SKM-1 (cell line): ENCODE results near the gene LDOC1.
A peak's percentile ranks its signal among the peaks of the same experiment; 100 is the strongest.
"Not testable (repeated sequence)": the region's sequence is repeated elsewhere in the genome, so short reads cannot be mapped to it uniquely, and the experiment has no call there.

Experiments used
- DNase-seq: peaks from one replicate; lab custom pipeline; 2025; ENCODE audit not compliant: unreplicated experiment; lab: John Stamatoyannopoulos, UW

The LDOC1 gene

GRCh38 chrX:141176586-141177451, at the start of gene LDOC1:
Gene LDOC1, minus strand, starts transcription at chrX:141177129. Its CDS starts 108 bp downstream, at chrX:141177021.
- DNase-seq = no peak

DNA sequence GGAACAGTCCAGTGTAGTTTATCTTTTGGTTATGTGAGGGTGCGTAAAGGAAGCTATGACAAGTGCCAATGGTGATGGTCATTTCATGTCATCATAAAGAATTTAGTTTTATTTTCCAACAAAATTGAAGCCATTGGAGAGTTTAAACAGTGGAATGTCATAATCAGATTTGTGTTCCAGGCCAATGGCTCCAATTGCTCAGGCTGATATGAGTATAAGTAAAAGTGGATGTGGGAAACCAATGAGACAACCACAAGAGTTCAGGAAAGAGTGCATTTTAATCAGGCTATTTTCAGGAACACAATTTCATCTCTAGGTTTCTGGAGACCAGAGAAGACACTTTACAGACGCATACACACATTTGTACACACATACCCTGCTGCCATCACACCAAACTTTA, 44.7 kb upstream of the LDOC1 start:
- no peak for DNase-seq

DNA sequence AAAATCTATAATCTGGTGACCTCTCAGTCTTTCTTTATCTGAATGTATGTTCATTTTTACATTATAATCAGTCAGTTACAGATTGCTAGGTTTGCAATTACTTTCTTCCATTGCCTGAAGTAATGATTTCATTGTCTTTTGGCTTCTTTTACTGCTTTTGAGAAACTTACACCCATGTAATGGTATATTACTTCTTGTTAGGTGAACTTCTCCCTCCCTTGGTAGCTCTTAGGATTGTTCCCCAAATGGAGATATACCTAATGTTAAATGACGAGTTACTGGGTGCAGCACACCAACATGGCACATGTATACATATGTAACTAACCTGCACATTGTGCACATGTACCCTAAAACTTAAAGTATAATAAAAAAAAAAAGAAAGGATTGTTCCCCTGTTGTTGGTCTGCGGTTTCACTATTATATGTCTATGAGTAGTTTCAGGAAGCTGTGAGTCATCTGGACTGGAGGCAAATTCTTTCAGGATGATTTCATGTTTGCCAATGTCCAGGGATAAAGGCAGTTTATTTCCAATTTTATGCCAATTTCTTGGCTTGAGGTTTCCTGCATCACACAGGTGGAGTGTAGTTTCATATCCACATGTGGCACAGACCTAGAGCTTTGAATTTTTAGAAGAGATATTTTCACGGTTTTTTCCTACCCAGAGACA, 43.5 kb upstream of the LDOC1 start:
- no peak for DNase-seq

GRCh38 chrX:141214196-141214595, 37.3 kb upstream of the LDOC1 start:
- DNase-seq = no peak

GRCh38 chrX:141201962-141202361, 25.0 kb upstream of the LDOC1 start:
- DNase-seq = no peak

GRCh38 chrX:141188573-141188972, 11.6 kb upstream of the LDOC1 start:
- not testable (repeated sequence) for DNase-seq

GRCh38 chrX:141185366-141185765, 8.4 kb upstream of the LDOC1 start:
- no peak for DNase-seq

DNA sequence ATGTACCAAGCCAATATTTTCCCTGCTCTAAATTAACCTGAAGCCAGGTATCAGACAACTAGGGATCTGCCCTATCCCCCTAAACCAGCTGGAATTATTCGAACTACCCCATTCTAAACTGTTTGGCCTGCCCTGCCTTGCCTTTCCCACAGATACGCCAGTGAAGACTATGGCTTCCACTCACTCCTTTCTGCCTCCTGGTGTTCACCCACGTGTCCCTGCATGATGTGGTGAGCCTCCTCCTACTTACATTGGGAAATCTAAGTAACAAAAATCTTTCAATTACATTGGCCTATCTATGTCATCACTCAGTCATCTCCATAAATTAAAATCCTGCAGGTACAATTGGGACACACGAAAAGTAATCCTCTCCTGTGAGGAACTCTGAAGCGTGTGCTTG, 6.1 kb upstream of the LDOC1 start:
- no peak for DNase-seq

DNA sequence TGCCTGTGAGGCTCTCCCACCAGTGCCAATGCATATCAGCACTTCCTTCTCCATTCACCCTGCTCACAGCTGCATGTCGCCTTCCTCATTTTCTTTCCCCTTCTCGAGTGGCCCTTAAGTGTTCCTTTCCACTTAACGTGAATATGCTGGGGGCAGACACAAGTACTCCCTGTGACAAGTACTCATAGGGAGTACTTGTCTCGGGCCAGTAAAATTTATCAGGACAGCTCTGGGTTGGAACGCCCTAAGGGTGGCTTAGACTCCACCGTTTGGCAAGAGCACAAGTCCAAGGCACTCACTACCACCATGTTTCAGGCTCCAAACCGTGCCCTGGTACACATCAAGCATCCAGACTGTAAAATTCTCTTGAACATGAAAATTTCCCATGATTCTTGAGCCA, 3.9 kb upstream of the LDOC1 start:
- DNase-seq = peak; percentile 15

- no peak for DNase-seq
These were observed 1.1 kb downstream of the LDOC1 start for GRCh38 chrX:141175786-141176185.

- DNase-seq = no peak
These were observed 12.5 kb downstream of the LDOC1 start for GRCh38 chrX:141164406-141164805.

GRCh38 chrX:141158084-141158483, 18.8 kb downstream of the LDOC1 start:
- DNase-seq = no peak

DNA sequence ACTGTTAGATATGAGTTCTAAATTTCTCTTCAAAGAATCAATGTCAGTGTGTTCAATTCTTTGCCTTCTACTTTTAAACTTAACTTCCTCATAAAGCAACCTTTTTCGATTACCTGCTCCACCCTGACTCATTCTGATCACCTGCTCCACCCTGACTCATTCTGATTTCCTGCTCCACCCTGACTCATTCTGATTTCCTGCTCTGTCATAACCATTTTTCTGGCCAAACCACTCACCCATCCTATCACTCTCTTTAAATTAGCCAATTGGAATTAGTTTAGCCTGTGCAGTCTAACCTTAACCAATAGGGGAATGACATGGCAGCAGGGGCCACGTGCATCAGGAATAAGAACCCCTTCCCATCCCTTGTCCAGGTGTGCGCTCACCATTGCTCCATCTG, 21.7 kb downstream of the LDOC1 start:
- not testable (repeated sequence) for DNase-seq

DNA sequence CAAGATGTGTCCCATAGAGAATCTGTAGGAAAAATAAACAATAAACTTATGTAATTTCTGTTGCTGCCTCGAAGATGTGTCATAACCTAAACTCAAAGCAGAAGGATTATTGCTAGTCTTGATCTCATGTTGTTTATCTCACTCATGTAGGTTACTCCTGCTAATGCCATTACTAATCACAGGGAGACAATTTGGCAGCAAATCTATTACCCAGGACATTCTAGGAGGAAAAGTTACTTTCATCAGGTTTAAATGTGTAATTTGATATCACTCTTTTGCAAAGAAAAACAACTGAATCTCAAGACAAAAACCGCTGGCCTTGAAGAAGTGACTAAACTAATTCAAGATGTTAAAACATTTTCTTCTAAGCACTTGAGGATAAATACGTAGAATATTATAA, 34.0 kb downstream of the LDOC1 start:
- DNase-seq = no peak

GRCh38 chrX:141133272-141133671, 43.7 kb downstream of the LDOC1 start:
- no peak for DNase-seq

DNA sequence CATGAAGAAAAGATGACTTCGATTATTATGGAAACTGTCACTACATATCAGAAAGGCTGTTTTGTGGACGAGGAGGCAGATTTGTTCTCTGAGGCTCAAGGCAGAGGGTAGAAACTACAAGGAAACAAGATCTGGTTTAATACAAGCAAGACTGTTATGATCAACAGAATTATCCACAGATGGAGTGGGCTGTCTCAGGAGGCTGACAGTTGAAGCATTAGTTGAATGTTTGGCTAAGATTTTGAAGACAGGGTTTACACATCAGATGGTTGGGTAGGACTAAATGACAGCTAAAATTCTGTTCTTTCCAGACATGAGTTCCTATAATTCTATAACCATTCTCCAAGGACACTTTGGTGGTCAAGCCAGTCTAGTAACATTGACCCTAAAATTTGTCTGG, 49.8 kb downstream of the LDOC1 start:
- no peak for DNase-seq
